NT2/D1 (cell line): ENCODE data around the gene PRKRIP1.
"Not testable (repeated sequence)": the region's sequence is repeated elsewhere in the genome, so short reads cannot be mapped to it uniquely, and the experiment has no call there.

Source experiments
- SUZ12 ChIP-seq: IDR thresholded peaks from 2 replicates; pipeline ENCODE4 v1.6.1; 2011; ENCODE audit not compliant: insufficient read length, insufficient read depth; ENCODE audit errors: extremely low read depth
- YY1 ChIP-seq: IDR thresholded peaks from 2 replicates; pipeline ENCODE4 v1.6.1; 2011; ENCODE audit not compliant: insufficient read length, insufficient read depth
- ZNF274 ChIP-seq: IDR thresholded peaks from 2 replicates; pipeline ENCODE4 v1.6.1; 2011; ENCODE audit warnings: mild to moderate bottlenecking, low read depth, low read length

DNA sequence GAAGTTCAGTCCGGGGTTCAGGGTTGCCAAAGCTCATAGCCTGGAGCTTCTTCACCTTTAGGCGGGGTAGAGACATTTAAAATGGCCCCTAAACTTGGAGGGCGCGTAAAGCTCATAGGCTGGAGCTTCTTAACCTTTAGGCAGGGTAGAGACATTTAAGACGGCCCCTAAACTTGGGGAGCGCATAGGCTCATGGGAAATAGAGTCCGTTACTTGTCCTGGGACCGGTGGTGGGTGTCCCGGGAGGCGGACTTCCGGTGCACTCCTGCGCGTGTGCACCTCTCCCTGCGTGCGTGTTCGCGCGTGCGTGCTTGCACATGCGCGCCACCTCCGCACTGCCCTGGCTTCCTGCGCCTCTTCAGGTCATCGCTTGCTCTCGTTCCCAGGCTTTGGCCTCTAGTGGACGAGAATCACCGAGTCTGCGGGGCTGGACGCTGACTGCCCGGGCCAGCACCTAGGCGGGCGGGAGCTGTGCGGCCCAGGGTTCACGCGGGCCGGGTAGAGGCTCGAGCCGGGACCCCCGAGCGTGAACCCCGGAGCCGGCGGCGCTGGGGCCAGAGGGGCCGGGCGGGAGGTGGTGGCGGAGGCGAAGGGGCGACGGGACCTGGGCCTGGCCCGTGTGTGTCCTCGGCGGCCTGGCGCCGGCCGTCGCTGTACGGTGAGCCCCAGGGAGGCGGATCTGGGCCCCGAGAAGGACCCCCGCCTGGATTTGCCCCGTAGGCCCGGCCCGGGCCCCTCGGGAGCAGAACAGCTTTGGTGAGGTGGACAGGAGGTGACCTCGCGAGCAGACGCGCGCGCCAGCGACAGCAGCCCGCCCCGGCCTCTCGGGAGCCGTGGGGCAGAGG is 32.4 kb upstream of the PRKRIP1 start:
- TF ChIP-seq ZNF274, YY1, SUZ12: not testable (repeated sequence)
